ENCODE results near the gene C11orf86. TPM values are rescaled to one million over a fixed set of nuclear protein-coding genes. Genes with fewer than 3 reads are reported as not detected.
A peak's percentile ranks its signal among the peaks of the same experiment; 100 is the strongest.
"Not testable (repeated sequence)": the region's sequence is repeated elsewhere in the genome, so short reads cannot be mapped to it uniquely, and the experiment has no call there.

The C11orf86 gene
- total RNA-seq, 1 experiment from 2014 or later = 0.28 TPM

- ATAC-seq (peak; percentile 97), DNase-seq (ENCODE audit: low read depth, low spot score) (peak; percentile 99)
- ChIA-PET CTCF (interaction anchor here (0.8 to 1.3 kb wide), 2 partner anchors 18 to 95 kb away, joined by 4 read pairs; no protein-coding TSS in a partner anchor), POLR2A (interaction anchor here (0.6 to 1.1 kb wide), 2 partner anchors 12 to 40 kb away, joined by 7 to 9 read pairs; no protein-coding TSS in a partner anchor)
- peak within 1 kb of the TSS; percentile 71 for H3K27ac ChIP-seq (ENCODE audit: low read length)
- H3K27me3 ChIP-seq (ENCODE audit: control insufficient read depth, insufficient read depth, low read length) = no peaks in the 10 kb centered on the region
- H3K4me3 ChIP-seq (ENCODE audit: low read depth in 2 of 2, low read length in 2 of 2) = peak within 1 kb of the TSS; percentile 59 to 74
- no peaks in the 10 kb centered on the region for H3K36me3 ChIP-seq (ENCODE audit: control insufficient read depth, insufficient read depth, low read length)
- in situ Hi-C loops (cut with HindIII; ENCODE audit: low pct_unique_long_range_greater_than_20kb, low sequenced_read_pairs) = no loop called here
- no TSS peak for BruUV-seq (replicated peaks)
- TF ChIP-seq SIN3A (IDR thresholded peaks at IDR 0.05; ENCODE audit: borderline replicate concordance, insufficient read depth, low read depth, low read length) (peak; percentile 98), CTCF (IDR thresholded peaks at IDR 0.05) (no peak), REST (IDR thresholded peaks at IDR 0.05; ENCODE audit: insufficient read depth in 1 of 2, low read depth in 2 of 2, low read length in 1 of 2) (peak in 1 of 2 experiments; percentile 64; a peak in 1 of 4 replicates)
- no peaks in the 10 kb centered on the region for H3K9me3 ChIP-seq (ENCODE audit: control insufficient read depth, insufficient read depth, low read depth, low read length)
- intact Hi-C loops (cut with micrococcal nuclease; ENCODE audit: unreplicated experiment) = loop anchor here (5.0 kb wide), 1 partner anchor 64 kb away; the partner anchor contains the start of gene SYT12
- peaks cover 11% of the 10 kb centered on the region for H3K4me1 ChIP-seq (ENCODE audit: control insufficient read depth, insufficient read depth, low read length)
Measured at GRCh38 chr11:66958232-66958955, 16.7 kb upstream of the C11orf86 start, which contains the start of gene PC. TSS of gene PC (minus strand) at chr11:66958383. CDS start at chr11:66872159, 86,224 bp downstream.

- DNase-seq (ENCODE audit: low read depth, low spot score) (no peak), ATAC-seq (no peak)
- peaks cover 11% of the 10 kb centered on the region for H3K4me1 ChIP-seq (ENCODE audit: control insufficient read depth, insufficient read depth, low read length)
- CTCF ChIA-PET = interaction anchor here (0.8 kb wide), 1 partner anchor 95 kb away, joined by 4 read pairs; no protein-coding TSS in a partner anchor
- POLR2A ChIA-PET = interaction anchor here (0.6 to 1.1 kb wide), 2 partner anchors 12 to 97 kb away, joined by 8 to 9 read pairs; no protein-coding TSS in a partner anchor
- H3K27ac ChIP-seq (ENCODE audit: low read length) = peak overlapping the region; percentile 71
- no TSS peak for BruUV-seq (replicated peaks)
- intact Hi-C loops (cut with micrococcal nuclease; ENCODE audit: unreplicated experiment) (loop anchor here (5.0 kb wide), 1 partner anchor 63 kb away; the partner anchor contains the start of gene SYT12), in situ Hi-C loops (cut with HindIII; ENCODE audit: low pct_unique_long_range_greater_than_20kb, low sequenced_read_pairs) (no loop called here)
- H3K27me3 ChIP-seq (ENCODE audit: control insufficient read depth, insufficient read depth, low read length) = no peaks in the 10 kb centered on the region
- H3K9me3 ChIP-seq (ENCODE audit: control insufficient read depth, insufficient read depth, low read depth, low read length) = no peaks in the 10 kb centered on the region
- H3K4me3 ChIP-seq (ENCODE audit: low read depth in 2 of 2, low read length in 2 of 2) = peak overlapping the region; percentile 59 to 66
- TF ChIP-seq TCF7L2 (IDR thresholded peaks at IDR 0.05; ENCODE audit: low read depth, low read length) (no peak), SIN3A (IDR thresholded peaks at IDR 0.05; ENCODE audit: borderline replicate concordance, insufficient read depth, low read depth, low read length) (no peak), REST (IDR thresholded peaks at IDR 0.05; ENCODE audit: insufficient read depth in 1 of 2, low read depth in 2 of 2, low read length in 1 of 2) (no peak), CTCF (IDR thresholded peaks at IDR 0.05) (no peak), POLR2AphosphoS5 (IDR thresholded peaks at IDR 0.05; ENCODE audit: low read depth, low read length) (no peak)
- no peaks in the 10 kb centered on the region for H3K36me3 ChIP-seq (ENCODE audit: control insufficient read depth, insufficient read depth, low read length)
Measured at GRCh38 chr11:66958956-66959274, 16.2 kb upstream of the C11orf86 start.

- H3K27me3 ChIP-seq (ENCODE audit: control insufficient read depth, insufficient read depth, low read length); H3K27ac ChIP-seq (ENCODE audit: low read length); ATAC-seq; H3K9me3 ChIP-seq (ENCODE audit: control insufficient read depth, insufficient read depth, low read depth, low read length); DNase-seq (ENCODE audit: low read depth, low spot score); H3K4me3 ChIP-seq (ENCODE audit: low read depth in 2 of 2, low read length in 2 of 2); in situ Hi-C loops (cut with HindIII; ENCODE audit: low pct_unique_long_range_greater_than_20kb, low sequenced_read_pairs); H3K36me3 ChIP-seq (ENCODE audit: control insufficient read depth, insufficient read depth, low read length); POLR2A ChIA-PET; BruUV-seq (replicated peaks); intact Hi-C loops (cut with micrococcal nuclease; ENCODE audit: unreplicated experiment); H3K4me1 ChIP-seq (ENCODE audit: control insufficient read depth, insufficient read depth, low read length): not testable (repeated sequence)
- CTCF ChIA-PET = interaction anchor here (0.6 to 0.7 kb wide), 2 partner anchors 14 to 79 kb away, joined by 4 read pairs; no protein-coding TSS in a partner anchor
Measured at GRCh38 chr11:66961691-66962213, 13.4 kb upstream of the C11orf86 start.
